NCI-H82 treated with DMSO at 0.1 percent for 48 hours (cell line): Measurements from ENCODE around the gene KBTBD12.

Source experiments
- DNase-seq: peaks from one replicate; lab custom pipeline; 2025; ENCODE audit not compliant: unreplicated experiment; lab: John Stamatoyannopoulos, UW

Gene KBTBD12

GRCh38 chr3:128009952-128010846, 95.2 kb downstream of the KBTBD12 start:
- no peak for DNase-seq

- peak; percentile 29 for DNase-seq
Measured at GRCh38 chr3:128011140-128011539, 96.1 kb downstream of the KBTBD12 start.

GRCh38 chr3:128012050-128012449, 97.0 kb downstream of the KBTBD12 start:
- no peak for DNase-seq

GRCh38 chr3:128014548-128014947, 99.5 kb downstream of the KBTBD12 start:
- DNase-seq: no peak

- DNase-seq: no peak
Measured at GRCh38 chr3:128016502-128016901, 101.5 kb downstream of the KBTBD12 start.

- DNase-seq: no peak
Measured at GRCh38 chr3:128021768-128022372, 106.8 kb downstream of the KBTBD12 start.

- no peak for DNase-seq
Measured at GRCh38 chr3:128033102-128033501, 118.1 kb downstream of the KBTBD12 start.

- DNase-seq: no peak
Measured at GRCh38 chr3:128036119-128036518, 121.1 kb downstream of the KBTBD12 start.
